OCI-LY7 (cell line): ENCODE data around the gene PNRC2.

Experiments
- EZH2phosphoT487 ChIP-seq: fragments of 200-600 bp; sonication (generic); IDR thresholded peaks from 2 replicates; pipeline ENCODE4 v1.6.1; 2018; ENCODE audit warnings: low read depth, borderline replicate concordance, mild to moderate bottlenecking, mixed run types, antibody characterized with exemption, low read length, moderate library complexity, mixed read lengths
- TF ChIP-seq, protein P1 (sequence below): fragments of 200-600 bp; sonication (generic); conservative IDR thresholded peaks from 2 replicates; pipeline ENCODE4 v1.5.1; 2014; ENCODE audit warnings: mild to moderate bottlenecking, antibody characterized with exemption, low read length, moderate library complexity, mixed read lengths

GRCh38 chr1:23999156-23999671 lies 39.6 kb downstream of the PNRC2 start:
- TF ChIP-seq, protein P1, sequence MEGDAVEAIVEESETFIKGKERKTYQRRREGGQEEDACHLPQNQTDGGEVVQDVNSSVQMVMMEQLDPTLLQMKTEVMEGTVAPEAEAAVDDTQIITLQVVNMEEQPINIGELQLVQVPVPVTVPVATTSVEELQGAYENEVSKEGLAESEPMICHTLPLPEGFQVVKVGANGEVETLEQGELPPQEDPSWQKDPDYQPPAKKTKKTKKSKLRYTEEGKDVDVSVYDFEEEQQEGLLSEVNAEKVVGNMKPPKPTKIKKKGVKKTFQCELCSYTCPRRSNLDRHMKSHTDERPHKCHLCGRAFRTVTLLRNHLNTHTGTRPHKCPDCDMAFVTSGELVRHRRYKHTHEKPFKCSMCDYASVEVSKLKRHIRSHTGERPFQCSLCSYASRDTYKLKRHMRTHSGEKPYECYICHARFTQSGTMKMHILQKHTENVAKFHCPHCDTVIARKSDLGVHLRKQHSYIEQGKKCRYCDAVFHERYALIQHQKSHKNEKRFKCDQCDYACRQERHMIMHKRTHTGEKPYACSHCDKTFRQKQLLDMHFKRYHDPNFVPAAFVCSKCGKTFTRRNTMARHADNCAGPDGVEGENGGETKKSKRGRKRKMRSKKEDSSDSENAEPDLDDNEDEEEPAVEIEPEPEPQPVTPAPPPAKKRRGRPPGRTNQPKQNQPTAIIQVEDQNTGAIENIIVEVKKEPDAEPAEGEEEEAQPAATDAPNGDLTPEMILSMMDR, result no peak
- TF ChIP-seq EZH2phosphoT487, result no peak
